Osteocyte (in vitro differentiated cells): ENCODE measurements around the gene OR2T10. TPM values are rescaled to one million over a fixed set of nuclear protein-coding genes. Genes with fewer than 3 reads are reported as not detected.

Experiments used
- DNase-seq: peaks from one replicate; pipeline ENCODE4 v3.0.0; 2021; ENCODE audit warnings: mixed read lengths; ENCODE audit not compliant: unreplicated experiment; ENCODE audit errors: extremely low spot score
- H3K27ac Mint-ChIP-seq: one replicate; pipeline ENCODE4 v1.8.0; 2021; ENCODE audit warnings: mild to moderate bottlenecking, mixed read lengths; ENCODE audit not compliant: unreplicated experiment
- H3K27me3 Mint-ChIP-seq: one replicate; pipeline ENCODE4 v1.8.0; 2021; ENCODE audit warnings: mixed read lengths; ENCODE audit not compliant: unreplicated experiment
- H3K36me3 Mint-ChIP-seq: one replicate; pipeline ENCODE4 v1.8.0; 2021; ENCODE audit warnings: mixed read lengths; ENCODE audit not compliant: unreplicated experiment
- H3K4me1 Mint-ChIP-seq: one replicate; pipeline ENCODE4 v1.8.0; 2021; ENCODE audit warnings: mixed read lengths; ENCODE audit not compliant: unreplicated experiment
- H3K4me3 Mint-ChIP-seq: one replicate; pipeline ENCODE4 v1.8.0; 2021; ENCODE audit warnings: mild to moderate bottlenecking, moderate library complexity, mixed read lengths; ENCODE audit not compliant: unreplicated experiment
- H3K9me3 Mint-ChIP-seq: one replicate; pipeline ENCODE4 v1.8.0; 2021; ENCODE audit warnings: mixed read lengths; ENCODE audit not compliant: unreplicated experiment
- CTCF ChIP-seq: fragments of 200-600 bp; sonication (generic); IDR thresholded peaks from 2 replicates; pipeline ENCODE4 v1.5.0; 2021; ENCODE audit warnings: antibody characterized with exemption, mild to moderate bottlenecking, moderate library complexity
- total RNA-seq: library from RNA; stranded (reverse); gene quantifications from 2 replicates; pipeline ENCODE4 v1.2.1, GENCODE V29; 2021

The OR2T10 gene
- total RNA-seq, 1 donor from 2014 or later, result not detected

DNA sequence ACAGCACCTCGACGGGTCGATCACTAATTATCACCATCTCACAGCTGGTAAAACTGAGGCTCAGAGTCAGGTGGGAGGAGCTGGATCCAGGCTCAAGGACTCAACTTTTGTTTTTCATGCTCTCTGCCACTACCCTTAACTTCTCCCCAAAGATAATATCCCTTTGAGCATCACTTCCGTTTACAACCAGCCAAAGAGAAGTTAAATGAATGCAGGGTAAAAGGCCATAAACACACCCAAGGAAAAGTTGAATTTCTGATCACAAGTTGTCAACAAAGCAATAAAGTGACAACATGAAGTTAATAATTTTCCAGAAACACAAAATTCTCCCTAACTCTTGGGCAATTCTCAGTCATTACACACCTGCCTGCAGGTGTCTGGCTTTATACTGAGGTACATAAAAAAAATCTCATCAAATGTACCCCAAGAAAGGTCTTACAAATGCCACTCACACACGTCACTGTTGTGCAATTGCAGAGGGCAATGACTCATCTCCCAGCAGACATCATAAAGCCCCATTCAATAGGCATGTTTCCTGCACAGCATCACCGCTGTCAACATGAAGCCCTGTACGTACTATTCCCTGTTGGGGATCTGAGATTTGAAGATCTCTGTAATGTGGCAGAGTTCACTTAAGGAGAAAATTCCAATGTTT, 34.0 kb upstream of the OR2T10 start:
- DNase-seq, result no peak
- Mint-ChIP-seq H3K27me3 (no peaks in the 10 kb centered on the region), H3K36me3 (no peaks in the 10 kb centered on the region), H3K4me1 (no peaks in the 10 kb centered on the region), H3K27ac (no peak overlapping the region), H3K9me3 (peaks cover 18% of the 10 kb centered on the region), H3K4me3 (no peak overlapping the region)
- TF ChIP-seq CTCF, result no peak

GRCh38 chr1:248630551-248630950, 33.1 kb upstream of the OR2T10 start:
- H3K27me3 Mint-ChIP-seq, result no peaks in the 10 kb centered on the region
- no peaks in the 10 kb centered on the region for H3K4me1 Mint-ChIP-seq
- no peak overlapping the region for H3K4me3 Mint-ChIP-seq
- H3K9me3 Mint-ChIP-seq, result peaks cover 18% of the 10 kb centered on the region
- H3K27ac Mint-ChIP-seq, result no peak overlapping the region
- no peak for DNase-seq
- TF ChIP-seq CTCF, result no peak
- H3K36me3 Mint-ChIP-seq, result no peaks in the 10 kb centered on the region

DNA sequence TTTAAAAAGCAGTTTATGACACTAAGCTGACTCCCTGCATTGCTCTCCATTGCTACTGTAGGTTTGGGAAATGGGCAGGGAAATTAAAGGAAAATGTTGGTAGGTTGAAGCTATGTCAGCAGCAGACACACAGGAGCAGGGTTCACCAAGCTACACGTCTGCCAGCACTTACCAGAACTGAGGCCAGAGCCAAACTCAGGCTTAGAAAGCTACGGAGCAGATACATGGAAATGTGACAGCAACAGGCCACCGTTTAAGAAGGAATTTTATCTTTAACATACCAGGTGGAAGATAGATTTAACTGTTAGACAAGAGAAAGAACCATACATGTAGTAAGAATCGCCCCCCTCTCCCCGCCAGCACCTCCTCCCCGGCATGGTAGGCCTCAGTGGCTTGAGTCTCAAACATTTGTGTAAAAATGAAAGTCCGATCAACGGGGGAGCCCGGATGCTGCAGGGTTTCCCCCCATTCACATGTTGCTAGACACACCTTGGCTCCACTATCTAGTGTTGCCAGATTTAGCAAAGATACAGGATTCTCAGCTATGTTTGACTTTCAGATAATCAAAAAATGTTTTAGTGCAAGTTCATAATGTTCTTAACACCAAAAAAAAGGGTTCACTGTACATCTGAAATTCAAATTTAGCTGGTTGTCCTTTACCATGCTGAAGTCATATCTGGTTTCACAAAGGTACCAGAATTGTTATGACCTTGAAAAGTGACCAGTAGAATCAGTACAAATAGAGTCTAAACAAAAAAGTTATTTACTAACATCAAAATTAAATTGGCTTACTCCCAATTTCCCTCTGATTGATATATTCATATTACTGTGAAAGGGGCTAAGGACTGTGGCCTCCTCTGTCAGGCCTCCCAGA, 30.7 kb upstream of the OR2T10 start:
- no peak overlapping the region for H3K27ac Mint-ChIP-seq
- H3K36me3 Mint-ChIP-seq, result no peaks in the 10 kb centered on the region
- H3K4me1 Mint-ChIP-seq, result no peaks in the 10 kb centered on the region
- H3K4me3 Mint-ChIP-seq, result no peak overlapping the region
- H3K9me3 Mint-ChIP-seq, result peaks cover 18% of the 10 kb centered on the region
- DNase-seq, result no peak
- H3K27me3 Mint-ChIP-seq, result no peaks in the 10 kb centered on the region
- TF ChIP-seq CTCF, result no peak

DNA sequence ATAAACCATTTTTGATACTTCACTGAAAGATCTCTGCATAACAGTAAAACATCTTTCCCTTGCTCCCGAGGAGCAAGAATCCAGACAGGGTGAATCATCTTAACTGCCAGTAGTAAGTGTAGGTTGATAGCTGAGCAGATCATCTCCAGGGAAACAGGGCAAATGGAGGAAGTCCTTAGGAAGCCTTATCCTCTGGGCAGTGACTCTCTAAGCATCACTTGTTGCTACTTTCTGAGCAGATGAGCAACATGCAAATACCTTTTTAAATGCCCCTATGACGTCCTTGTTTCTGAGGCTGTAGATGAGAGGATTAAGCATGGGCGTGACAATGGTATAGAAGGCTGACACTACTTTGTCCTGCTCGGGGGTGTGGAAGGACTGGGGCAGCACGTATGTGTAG, 28.5 kb upstream of the OR2T10 start:
- no peaks in the 10 kb centered on the region for H3K27me3 Mint-ChIP-seq
- peaks cover 18% of the 10 kb centered on the region for H3K9me3 Mint-ChIP-seq
- TF ChIP-seq CTCF, result no peak
- H3K36me3 Mint-ChIP-seq, result no peaks in the 10 kb centered on the region
- no peak overlapping the region for H3K4me3 Mint-ChIP-seq
- H3K27ac Mint-ChIP-seq, result no peak overlapping the region
- no peaks in the 10 kb centered on the region for H3K4me1 Mint-ChIP-seq
- DNase-seq, result no peak

DNA sequence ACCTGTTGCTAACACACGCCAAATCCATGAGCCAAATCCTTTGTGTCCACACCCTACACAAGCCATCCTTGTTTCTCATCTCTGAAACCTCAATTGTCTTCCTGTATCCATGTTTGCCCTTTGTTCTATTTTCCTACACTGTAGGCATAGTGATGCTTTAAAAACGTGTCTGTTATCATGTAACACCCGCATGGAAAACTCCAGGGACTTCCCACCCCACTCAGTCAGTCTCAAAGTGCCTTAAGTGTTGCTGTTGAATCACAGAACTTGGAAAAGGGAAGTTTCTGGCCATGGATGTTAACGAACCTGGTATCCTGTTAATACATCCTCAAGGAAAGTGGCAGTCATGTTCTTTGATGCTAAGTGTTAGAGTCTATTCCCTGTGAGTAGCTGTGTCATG, 27.7 kb upstream of the OR2T10 start:
- no peaks in the 10 kb centered on the region for H3K4me1 Mint-ChIP-seq
- no peak overlapping the region for H3K27ac Mint-ChIP-seq
- H3K4me3 Mint-ChIP-seq, result no peak overlapping the region
- no peak for DNase-seq
- no peak for TF ChIP-seq CTCF
- peaks cover 12% of the 10 kb centered on the region for H3K9me3 Mint-ChIP-seq
- no peaks in the 10 kb centered on the region for H3K27me3 Mint-ChIP-seq
- H3K36me3 Mint-ChIP-seq, result no peaks in the 10 kb centered on the region
